AG20443 (cell line): ENCODE data around the gene ARHGAP44.
A peak's percentile ranks its signal among the peaks of the same experiment; 100 is the strongest.

Experiments
- DNase-seq: peaks from one replicate; pipeline ENCODE4 v3.0.0; 2012; ENCODE audit warnings: low spot score, mixed read lengths

Gene ARHGAP44

GRCh38 chr17:12899604-12900003 is 110.3 kb downstream of the ARHGAP44 start:
- DNase-seq: no peak

GRCh38 chr17:12900474-12900873 is 111.2 kb downstream of the ARHGAP44 start:
- DNase-seq: no peak

GRCh38 chr17:12902046-12902445 is 112.7 kb downstream of the ARHGAP44 start:
- no peak for DNase-seq

GRCh38 chr17:12907477-12907876 is 118.2 kb downstream of the ARHGAP44 start:
- no peak for DNase-seq

- DNase-seq: no peak
Observed at GRCh38 chr17:12909046-12909445, 119.7 kb downstream of the ARHGAP44 start.

GRCh38 chr17:12909511-12909910 is 120.2 kb downstream of the ARHGAP44 start:
- DNase-seq: no peak

GRCh38 chr17:12911239-12911638 is 121.9 kb downstream of the ARHGAP44 start:
- no peak for DNase-seq

GRCh38 chr17:12917399-12917798 is 128.1 kb downstream of the ARHGAP44 start:
- no peak for DNase-seq

- DNase-seq: peak; percentile 33
Observed at GRCh38 chr17:12918142-12918541, 128.8 kb downstream of the ARHGAP44 start.

- no peak for DNase-seq
Observed at GRCh38 chr17:12922120-12922519, 132.8 kb downstream of the ARHGAP44 start.

GRCh38 chr17:12924614-12925013 is 135.3 kb downstream of the ARHGAP44 start:
- no peak for DNase-seq

- no peak for DNase-seq
Observed at GRCh38 chr17:12927001-12927400, 137.7 kb downstream of the ARHGAP44 start.

- DNase-seq: no peak
Observed at GRCh38 chr17:12927541-12928425, 138.5 kb downstream of the ARHGAP44 start.

- DNase-seq: no peak
Observed at GRCh38 chr17:12928736-12929135, 139.4 kb downstream of the ARHGAP44 start.

- no peak for DNase-seq
Observed at GRCh38 chr17:12936501-12936900, 147.2 kb downstream of the ARHGAP44 start.

- no peak for DNase-seq
Observed at GRCh38 chr17:12940699-12941098, 151.4 kb downstream of the ARHGAP44 start.

GRCh38 chr17:12947047-12947446 is 157.7 kb downstream of the ARHGAP44 start:
- no peak for DNase-seq

GRCh38 chr17:12952012-12952411 is 162.7 kb downstream of the ARHGAP44 start:
- no peak for DNase-seq

GRCh38 chr17:12953156-12953555 is 163.9 kb downstream of the ARHGAP44 start:
- DNase-seq: no peak

GRCh38 chr17:12955521-12955920 is 166.2 kb downstream of the ARHGAP44 start:
- DNase-seq: no peak

GRCh38 chr17:12958786-12959185 is 169.5 kb downstream of the ARHGAP44 start:
- DNase-seq: peak; percentile 48

- peak; percentile 42 for DNase-seq
Observed at GRCh38 chr17:12959441-12959840, 170.1 kb downstream of the ARHGAP44 start.

- no peak for DNase-seq
Observed at GRCh38 chr17:12961655-12962054, 172.4 kb downstream of the ARHGAP44 start.

- DNase-seq: no peak
Observed at GRCh38 chr17:12963505-12963904, 174.2 kb downstream of the ARHGAP44 start.
